Measurements from ENCODE around the gene TAS2R50.

TAS2R50 gene

GRCh38 chr12:10957741-10958140 lies 29.0 kb downstream of the TAS2R50 start:
- Histone ChIP-seq H3K4me1 (ENCODE audit: low read depth, poor library complexity, severe bottlenecking) (peaks cover 16% of the 10 kb centered on the region), H3K27ac (no peak overlapping the region)

GRCh38 chr12:10956085-10956484 lies 30.6 kb downstream of the TAS2R50 start:
- H3K4me2 ChIP-seq: no peak overlapping the region
- H2AFZ ChIP-seq (ENCODE audit: low read depth): no peak overlapping the region
- no peaks in the 10 kb centered on the region for H4K20me1 ChIP-seq (ENCODE audit: insufficient read depth)
- no peaks in the 10 kb centered on the region for H3K36me3 ChIP-seq (ENCODE audit: insufficient read depth)
- no peak overlapping the region for H3K9ac ChIP-seq
- peaks cover 16% of the 10 kb centered on the region for H3K4me1 ChIP-seq (ENCODE audit: low read depth, poor library complexity, severe bottlenecking)
- no peak overlapping the region for H3K27ac ChIP-seq
- H3K27me3 ChIP-seq (ENCODE audit: insufficient read depth, low read depth): no peaks in the 10 kb centered on the region
- no peaks in the 10 kb centered on the region for H3K79me2 ChIP-seq (ENCODE audit: insufficient read depth, low read depth)
- H3K4me3 ChIP-seq (IDR thresholded peaks at IDR 0.05; ENCODE audit: insufficient read depth, low read depth, low read length): no peak overlapping the region
- TF ChIP-seq, protein P1, sequence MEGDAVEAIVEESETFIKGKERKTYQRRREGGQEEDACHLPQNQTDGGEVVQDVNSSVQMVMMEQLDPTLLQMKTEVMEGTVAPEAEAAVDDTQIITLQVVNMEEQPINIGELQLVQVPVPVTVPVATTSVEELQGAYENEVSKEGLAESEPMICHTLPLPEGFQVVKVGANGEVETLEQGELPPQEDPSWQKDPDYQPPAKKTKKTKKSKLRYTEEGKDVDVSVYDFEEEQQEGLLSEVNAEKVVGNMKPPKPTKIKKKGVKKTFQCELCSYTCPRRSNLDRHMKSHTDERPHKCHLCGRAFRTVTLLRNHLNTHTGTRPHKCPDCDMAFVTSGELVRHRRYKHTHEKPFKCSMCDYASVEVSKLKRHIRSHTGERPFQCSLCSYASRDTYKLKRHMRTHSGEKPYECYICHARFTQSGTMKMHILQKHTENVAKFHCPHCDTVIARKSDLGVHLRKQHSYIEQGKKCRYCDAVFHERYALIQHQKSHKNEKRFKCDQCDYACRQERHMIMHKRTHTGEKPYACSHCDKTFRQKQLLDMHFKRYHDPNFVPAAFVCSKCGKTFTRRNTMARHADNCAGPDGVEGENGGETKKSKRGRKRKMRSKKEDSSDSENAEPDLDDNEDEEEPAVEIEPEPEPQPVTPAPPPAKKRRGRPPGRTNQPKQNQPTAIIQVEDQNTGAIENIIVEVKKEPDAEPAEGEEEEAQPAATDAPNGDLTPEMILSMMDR (conservative IDR thresholded peaks at IDR 0.05; ENCODE audit: low read depth, low read length): no peak

More at GRCh38 chr12:10957741-10958140, 29.0 kb downstream of the TAS2R50 start:
- Histone ChIP-seq H3K79me2 (ENCODE audit: insufficient read depth, low read depth) (no peaks in the 10 kb centered on the region), H3K27me3 (ENCODE audit: insufficient read depth, low read depth) (no peaks in the 10 kb centered on the region), H2AFZ (ENCODE audit: low read depth) (no peak overlapping the region), H3K4me3 (IDR thresholded peaks at IDR 0.05; ENCODE audit: insufficient read depth, low read depth, low read length) (no peak overlapping the region), H3K4me2 (no peak overlapping the region), H4K20me1 (ENCODE audit: insufficient read depth) (no peaks in the 10 kb centered on the region), H3K9ac (no peak overlapping the region), H3K36me3 (ENCODE audit: insufficient read depth) (no peaks in the 10 kb centered on the region)
- TF ChIP-seq, protein P1 (conservative IDR thresholded peaks at IDR 0.05; ENCODE audit: low read depth, low read length): no peak

DNA sequence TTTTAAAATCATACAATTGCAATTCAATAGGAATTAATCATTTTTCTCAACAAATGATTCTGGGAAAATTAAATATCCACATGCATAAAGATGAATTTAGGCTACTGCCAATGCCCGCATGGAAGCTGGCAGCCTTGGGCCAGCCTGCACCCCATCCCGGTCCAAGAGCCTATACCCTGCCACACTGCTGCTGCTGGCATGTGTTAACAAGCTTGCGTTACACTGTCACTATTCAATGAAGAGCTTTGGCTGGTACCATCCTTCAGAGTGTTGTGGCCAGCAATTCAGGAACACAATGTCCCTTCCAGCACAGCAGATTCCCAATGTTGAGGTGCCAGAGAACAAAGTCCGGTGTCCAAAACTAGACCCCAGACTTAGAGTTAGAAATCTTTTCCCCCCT lies 34.1 kb downstream of the TAS2R50 start:
- no peak overlapping the region for H3K27ac ChIP-seq

GRCh38 chr12:10943167-10943566 lies 43.5 kb downstream of the TAS2R50 start:
- Histone ChIP-seq H3K36me3 (ENCODE audit: insufficient read depth) (no peaks in the 10 kb centered on the region), H2AFZ (ENCODE audit: low read depth) (no peak overlapping the region), H3K4me2 (no peak overlapping the region), H3K4me3 (IDR thresholded peaks at IDR 0.05; ENCODE audit: insufficient read depth, low read depth, low read length) (no peak overlapping the region), H3K27me3 (ENCODE audit: insufficient read depth, low read depth) (no peaks in the 10 kb centered on the region), H4K20me1 (ENCODE audit: insufficient read depth) (no peaks in the 10 kb centered on the region), H3K79me2 (ENCODE audit: insufficient read depth, low read depth) (no peaks in the 10 kb centered on the region), H3K9ac (no peak overlapping the region), H3K27ac (no peak overlapping the region; the same call in 1 of the 2 replicates), H3K4me1 (ENCODE audit: low read depth, poor library complexity, severe bottlenecking) (peaks cover 18% of the 10 kb centered on the region)
- TF ChIP-seq, protein P1 (conservative IDR thresholded peaks at IDR 0.05; ENCODE audit: low read depth, low read length): no peak

More for the DNA sequence above, 34.1 kb downstream of the TAS2R50 start:
- no peak overlapping the region for H2AFZ ChIP-seq (ENCODE audit: low read depth)
- no peaks in the 10 kb centered on the region for H3K79me2 ChIP-seq (ENCODE audit: insufficient read depth, low read depth)
- no peak overlapping the region for H3K9ac ChIP-seq
- H3K4me1 ChIP-seq (ENCODE audit: low read depth, poor library complexity, severe bottlenecking): peaks cover 16% of the 10 kb centered on the region
- no peaks in the 10 kb centered on the region for H4K20me1 ChIP-seq (ENCODE audit: insufficient read depth)
- TF ChIP-seq, protein P1 (conservative IDR thresholded peaks at IDR 0.05; ENCODE audit: low read depth, low read length): no peak
- no peaks in the 10 kb centered on the region for H3K36me3 ChIP-seq (ENCODE audit: insufficient read depth)
- no peaks in the 10 kb centered on the region for H3K27me3 ChIP-seq (ENCODE audit: insufficient read depth, low read depth)
- no peak overlapping the region for H3K4me2 ChIP-seq
- no peak overlapping the region for H3K4me3 ChIP-seq (IDR thresholded peaks at IDR 0.05; ENCODE audit: insufficient read depth, low read depth, low read length)

Measured in KMS-11 (cell line).